Choroid plexus epithelial cell (primary cell): ENCODE data around the gene ZNF730.
"Not testable (repeated sequence)": the region's sequence is repeated elsewhere in the genome, so short reads cannot be mapped to it uniquely, and the experiment has no call there.

Experiments used
- DNase-seq: peaks from one replicate; pipeline ENCODE4 v3.0.0-alpha.2; 2010; ENCODE audit warnings: low read depth
- H3K4me3 ChIP-seq: 2 replicates; pipeline ENCODE4 v1.5.1; 2011; ENCODE audit warnings: low read depth, mild to moderate bottlenecking, control low read depth, low read length, moderate library complexity
- CTCF ChIP-seq: conservative IDR thresholded peaks from 2 replicates; pipeline ENCODE4 v1.5.1; 2011; ENCODE audit warnings: low read depth, mild to moderate bottlenecking, control low read depth, inconsistent platforms, low read length, moderate library complexity

Gene ZNF730

GRCh38 chr19:23160766-23161165, 43.9 kb downstream of the ZNF730 start:
- no peak for DNase-seq
- no peak overlapping the region for H3K4me3 ChIP-seq
- TF ChIP-seq CTCF: no peak

GRCh38 chr19:23168286-23168685, 51.5 kb downstream of the ZNF730 start:
- not testable (repeated sequence) for H3K4me3 ChIP-seq, DNase-seq

GRCh38 chr19:23183251-23183650, 66.4 kb downstream of the ZNF730 start:
- TF ChIP-seq CTCF: no peak
- no peak for DNase-seq
- no peak overlapping the region for H3K4me3 ChIP-seq

GRCh38 chr19:23190341-23190740, 73.5 kb downstream of the ZNF730 start:
- no peak for TF ChIP-seq CTCF
- no peak overlapping the region for H3K4me3 ChIP-seq
- DNase-seq: no peak
